ENCODE data around the gene ASS1.

- TF ChIP-seq POLR2A (IDR thresholded peaks at IDR 0.05; ENCODE audit: low read length) (no peak), GATA1 (IDR thresholded peaks at IDR 0.05; ENCODE audit: low read depth, low read length) (no peak)
Observed at GRCh38 chr9:130438382-130438981, 6.3 kb upstream of the ASS1 start.
